ENCODE data around the gene SRPK2.

SRPK2 gene

GRCh38 chr7:105319578-105319977, 69.1 kb downstream of the SRPK2 start:
- no peak overlapping the region for H3K4me3 ChIP-seq (replicated peaks; ENCODE audit: low read depth, low read length)
- no peak for TF ChIP-seq CTCF (IDR thresholded peaks at IDR 0.05; ENCODE audit: low read depth, low read length, missing control alignments)
- no peak for DNase-seq (ENCODE audit: extremely low read depth, low read depth)

GRCh38 chr7:105316578-105317344, 72.0 kb downstream of the SRPK2 start:
- DNase-seq (ENCODE audit: extremely low read depth, low read depth): no peak
- H3K4me3 ChIP-seq (replicated peaks; ENCODE audit: low read depth, low read length): no peak overlapping the region
- TF ChIP-seq CTCF (IDR thresholded peaks at IDR 0.05; ENCODE audit: low read depth, low read length, missing control alignments): no peak

GRCh38 chr7:105315357-105315756, 73.4 kb downstream of the SRPK2 start:
- no peak overlapping the region for H3K4me3 ChIP-seq (replicated peaks; ENCODE audit: low read depth, low read length)
- no peak for DNase-seq (ENCODE audit: extremely low read depth, low read depth)
- TF ChIP-seq CTCF (IDR thresholded peaks at IDR 0.05; ENCODE audit: low read depth, low read length, missing control alignments): no peak

GRCh38 chr7:105309235-105310169, 79.2 kb downstream of the SRPK2 start:
- TF ChIP-seq CTCF (IDR thresholded peaks at IDR 0.05; ENCODE audit: low read depth, low read length, missing control alignments): no peak
- no peak for DNase-seq (ENCODE audit: extremely low read depth, low read depth)
- no peak overlapping the region for H3K4me3 ChIP-seq (replicated peaks; ENCODE audit: low read depth, low read length)

- no peak overlapping the region for H3K4me3 ChIP-seq (replicated peaks; ENCODE audit: low read depth, low read length)
- TF ChIP-seq CTCF (IDR thresholded peaks at IDR 0.05; ENCODE audit: low read depth, low read length, missing control alignments): no peak
- no peak for DNase-seq (ENCODE audit: extremely low read depth, low read depth)
Observed at GRCh38 chr7:105307163-105307672, 81.5 kb downstream of the SRPK2 start.

- no peak for DNase-seq (ENCODE audit: extremely low read depth, low read depth)
- no peak overlapping the region for H3K4me3 ChIP-seq (replicated peaks; ENCODE audit: low read depth, low read length)
Observed at GRCh38 chr7:105306298-105306748, 82.4 kb downstream of the SRPK2 start.

More at GRCh38 chr7:105306298-105306748, 82.4 kb downstream of the SRPK2 start:
- no peak for TF ChIP-seq CTCF (IDR thresholded peaks at IDR 0.05; ENCODE audit: low read depth, low read length, missing control alignments)

Measured in HFF-Myc (cell line).